NCI-H1436 (cell line): ENCODE data around the gene ZEB2.
A peak's percentile ranks its signal among the peaks of the same experiment; 100 is the strongest.

ENCODE experiments used
- DNase-seq: peaks from one replicate; lab custom pipeline; 2025; lab: John Stamatoyannopoulos, UW

Gene ZEB2

DNA sequence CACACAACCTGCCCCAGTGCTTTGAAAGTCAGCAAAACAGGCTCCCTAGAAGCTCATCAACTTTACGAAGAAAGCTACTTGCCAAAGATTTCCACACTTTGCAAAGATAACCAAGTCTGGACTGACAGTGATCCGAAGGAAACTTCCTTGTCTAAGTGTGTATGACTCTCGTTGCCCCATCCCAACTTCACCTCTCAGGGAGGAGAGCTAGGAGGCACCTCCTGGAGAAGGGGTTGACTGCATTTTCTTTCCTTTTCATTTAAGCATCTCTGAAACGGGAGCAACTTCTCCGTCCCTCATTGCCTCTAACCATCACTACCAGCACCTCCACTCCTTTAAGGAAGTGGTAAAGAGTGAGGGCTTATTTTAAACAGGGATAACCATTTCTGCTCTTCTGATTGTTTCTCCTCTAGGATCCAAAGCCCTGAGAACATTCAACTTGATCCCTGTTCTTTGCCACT lies 7.0 kb downstream of the ZEB2 start:
- no peak for DNase-seq

DNA sequence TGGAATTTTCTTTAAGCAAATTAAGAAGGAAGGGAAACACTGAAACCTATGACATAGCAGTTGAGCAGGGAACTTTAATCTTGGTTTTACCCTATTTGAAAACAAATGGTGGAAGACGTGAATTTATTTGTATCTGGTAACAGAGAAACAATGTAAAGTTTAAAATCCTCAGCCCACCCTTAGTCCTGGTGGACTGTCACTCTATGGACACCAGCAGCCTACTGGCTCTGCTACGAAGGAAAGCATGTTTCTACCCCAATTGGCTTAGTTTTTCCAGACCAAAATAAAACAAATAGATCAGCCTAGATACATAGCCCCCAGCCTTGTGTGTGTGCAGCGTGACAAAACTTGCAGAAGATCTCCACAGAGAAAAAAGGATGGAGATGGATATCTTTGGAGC lies 7.4 kb downstream of the ZEB2 start:
- no peak for DNase-seq

GRCh38 chr2:144511937-144512336 lies 8.0 kb downstream of the ZEB2 start:
- DNase-seq, result no peak

GRCh38 chr2:144511226-144511810 lies 8.6 kb downstream of the ZEB2 start:
- no peak for DNase-seq

DNA sequence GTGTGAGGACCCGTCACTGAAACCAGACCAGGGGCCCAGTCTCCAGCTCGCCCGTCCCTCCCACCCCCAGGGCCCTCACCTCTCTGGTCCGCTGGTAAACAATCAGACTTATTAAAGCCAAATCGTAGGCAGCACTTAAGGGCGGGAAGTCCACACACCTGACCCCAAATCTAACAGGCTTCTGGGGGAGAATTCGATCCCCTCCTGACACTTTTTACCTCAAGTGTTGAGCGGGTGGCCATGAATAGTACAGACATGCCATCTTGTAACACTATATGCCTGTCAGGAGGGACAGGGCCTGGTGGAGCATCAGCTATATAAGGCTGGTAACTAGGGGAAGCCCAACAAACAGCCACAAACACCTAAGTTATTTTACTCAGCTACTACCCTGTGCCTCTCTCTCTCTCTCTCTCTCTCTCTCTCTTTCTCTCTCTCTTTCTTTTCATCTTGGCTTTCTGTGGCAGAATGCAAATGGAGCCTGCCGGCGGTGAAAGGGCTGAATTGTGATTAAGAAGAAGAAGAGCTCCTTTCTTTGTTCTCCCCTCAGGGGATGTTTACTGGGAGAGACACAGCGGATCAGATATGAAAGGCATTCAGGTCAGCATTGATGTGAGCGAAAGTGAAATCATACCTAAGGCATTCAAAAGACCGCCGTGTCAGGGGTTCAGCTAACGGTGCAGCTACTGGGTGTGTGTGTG lies 9.5 kb downstream of the ZEB2 start:
- peak; percentile 27 for DNase-seq

- DNase-seq, result no peak
Measured at GRCh38 chr2:144509879-144510221, 10.1 kb downstream of the ZEB2 start.

DNA sequence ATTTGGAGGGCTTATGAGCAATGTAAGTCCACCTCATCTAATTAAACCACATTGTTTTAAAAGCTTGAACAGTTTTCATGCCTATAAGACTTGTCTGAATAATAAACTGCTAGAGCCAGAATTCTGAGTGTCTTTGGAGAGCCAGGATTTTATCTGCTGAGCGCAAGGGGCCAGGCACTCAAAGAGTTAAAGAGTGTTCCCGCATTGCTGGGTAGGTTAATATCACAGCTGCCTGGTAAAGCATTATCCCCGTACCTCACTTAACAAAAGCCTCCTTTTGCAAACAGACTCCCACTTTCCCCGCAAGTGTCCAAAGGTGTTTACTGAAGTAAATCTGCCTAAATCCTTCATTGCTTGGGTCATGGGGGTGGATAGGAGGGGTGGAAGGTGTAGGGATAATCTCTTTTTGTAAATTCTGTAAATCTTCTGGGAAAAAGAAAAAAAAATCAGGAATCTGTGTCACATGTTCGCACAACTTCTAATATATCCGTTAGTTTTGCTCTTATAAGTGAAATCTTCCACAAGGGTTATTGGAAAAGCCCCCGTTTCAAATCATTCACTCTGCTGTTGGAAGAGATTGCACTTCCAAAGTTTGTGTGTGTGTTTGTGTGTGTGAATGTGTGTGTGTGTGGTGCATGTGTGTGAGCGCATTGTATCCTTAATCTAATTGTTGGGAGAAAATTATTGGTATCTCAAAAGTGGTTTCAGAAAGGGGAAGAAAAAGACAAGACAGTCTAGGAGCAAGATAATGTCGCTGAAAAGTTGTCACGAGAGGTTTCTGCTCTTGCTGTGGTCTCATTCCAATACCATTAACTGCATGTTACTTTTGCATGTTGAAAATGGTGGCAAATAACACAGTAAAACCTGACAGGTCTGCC lies 10.7 kb downstream of the ZEB2 start:
- peak; percentile 32 for DNase-seq

DNA sequence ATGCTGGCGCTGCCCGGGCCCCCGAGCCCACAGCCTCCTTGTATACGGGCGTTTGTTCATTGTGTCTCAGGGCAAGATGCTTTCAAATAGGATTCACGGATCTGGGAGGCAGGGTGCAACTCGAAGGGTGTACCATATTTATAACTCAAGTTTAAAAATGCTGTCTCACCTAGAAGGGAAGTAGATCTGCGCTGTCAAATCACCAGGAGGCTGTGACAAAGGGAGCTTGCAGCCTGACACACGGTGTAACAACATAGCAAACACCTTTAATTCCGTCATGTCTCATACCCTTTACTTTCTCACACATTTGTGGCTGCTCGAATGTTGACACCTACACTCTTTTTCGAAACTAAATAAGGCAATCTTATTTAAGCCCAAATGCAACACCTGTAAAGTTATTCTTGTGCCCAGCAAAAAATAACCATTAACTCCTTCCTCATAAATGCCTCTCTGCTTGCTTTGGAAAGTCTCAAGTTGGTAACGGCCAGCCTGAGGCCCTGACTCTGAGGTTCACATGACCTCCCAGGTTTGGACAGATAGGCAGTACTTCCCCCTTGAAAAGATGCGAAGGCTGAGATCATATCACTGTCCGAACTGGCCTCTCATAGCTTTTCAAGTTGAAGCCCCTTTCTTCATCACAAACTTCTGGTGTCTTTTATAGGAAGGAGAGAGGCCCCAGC lies 11.6 kb downstream of the ZEB2 start:
- no peak for DNase-seq

DNA sequence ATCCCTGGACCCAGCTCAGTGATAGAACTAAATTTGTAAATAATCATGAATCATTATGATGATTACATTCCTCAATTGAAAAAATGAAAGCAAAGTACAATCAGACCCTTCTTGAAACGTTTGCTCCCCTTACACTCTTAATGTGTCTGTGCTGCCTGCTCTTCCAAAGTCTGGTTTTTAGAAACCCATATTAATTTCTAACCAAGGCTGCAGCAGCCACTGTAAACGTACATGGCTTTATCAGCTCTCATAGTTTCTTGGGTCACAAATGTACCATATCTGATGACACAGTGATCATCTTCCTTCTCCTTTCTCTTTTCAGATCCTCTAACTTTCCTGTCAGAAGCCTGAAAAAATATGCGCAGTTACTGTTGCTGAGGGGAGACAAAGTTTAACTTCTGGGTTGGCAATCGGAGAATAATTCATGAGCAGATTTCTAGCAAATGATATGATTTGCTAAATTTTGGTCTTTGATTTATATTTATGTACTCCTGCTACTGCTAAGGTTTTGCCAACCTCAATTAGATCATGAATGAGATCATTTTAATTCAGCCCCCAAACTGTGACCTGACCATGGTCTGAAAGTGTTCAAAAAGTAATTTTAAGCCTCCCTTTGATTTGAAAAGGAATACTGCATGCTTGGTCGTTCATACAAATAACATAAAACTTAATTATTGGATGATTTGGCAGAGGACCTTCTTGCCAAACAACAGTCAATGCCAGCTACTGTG lies 12.3 kb downstream of the ZEB2 start:
- DNase-seq, result no peak

- peak; percentile 30 for DNase-seq
Measured at GRCh38 chr2:144505245-144505831, 14.6 kb downstream of the ZEB2 start.

GRCh38 chr2:144504218-144504641 lies 15.7 kb downstream of the ZEB2 start:
- no peak for DNase-seq

DNA sequence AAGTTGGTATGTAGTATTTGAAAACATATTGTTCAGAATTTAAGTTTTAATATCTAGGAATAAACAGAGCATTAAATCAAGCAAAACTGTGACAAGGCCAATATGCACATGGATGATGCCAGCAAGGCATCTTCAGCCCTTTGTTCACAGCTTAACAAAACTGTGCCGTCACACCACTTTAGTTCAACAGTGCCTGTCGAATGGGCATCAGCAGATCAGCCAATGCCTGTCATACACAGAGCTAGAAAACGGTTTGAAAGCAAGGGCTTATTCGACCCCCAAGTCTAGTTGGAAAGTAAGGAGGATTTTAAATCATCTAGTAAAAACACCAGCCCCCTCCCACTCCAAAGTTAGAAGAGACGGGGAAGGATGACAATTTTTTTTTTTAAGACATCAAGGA lies 16.7 kb downstream of the ZEB2 start:
- no peak for DNase-seq

GRCh38 chr2:144502369-144502768 lies 17.6 kb downstream of the ZEB2 start:
- no peak for DNase-seq

DNA sequence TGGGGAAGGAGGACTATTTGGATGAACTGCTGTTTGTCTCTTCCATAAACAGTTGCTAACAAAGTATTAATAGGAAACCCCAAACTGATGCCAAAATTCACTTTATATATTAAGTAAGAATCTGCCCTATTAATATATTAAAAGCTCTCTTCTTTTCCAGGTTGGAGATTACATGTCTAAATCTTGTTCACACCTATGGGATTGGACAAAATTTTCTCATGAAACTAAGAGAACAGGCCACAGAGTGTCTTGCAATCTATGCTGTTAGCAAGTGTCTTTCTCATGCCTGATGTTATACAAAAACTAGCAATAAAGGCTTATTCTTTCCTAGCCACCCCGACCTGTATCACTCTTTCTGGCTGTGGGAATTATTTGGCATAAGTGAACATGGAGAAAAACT lies 18.3 kb downstream of the ZEB2 start:
- DNase-seq, result no peak

GRCh38 chr2:144501118-144501517 lies 18.8 kb downstream of the ZEB2 start:
- DNase-seq, result no peak

- no peak for DNase-seq
Measured at GRCh38 chr2:144500563-144500962, 19.4 kb downstream of the ZEB2 start.

- no peak for DNase-seq
Measured at GRCh38 chr2:144498277-144498676, 21.6 kb downstream of the ZEB2 start.

- DNase-seq, result no peak
Measured at GRCh38 chr2:144496977-144497598, 22.8 kb downstream of the ZEB2 start.

DNA sequence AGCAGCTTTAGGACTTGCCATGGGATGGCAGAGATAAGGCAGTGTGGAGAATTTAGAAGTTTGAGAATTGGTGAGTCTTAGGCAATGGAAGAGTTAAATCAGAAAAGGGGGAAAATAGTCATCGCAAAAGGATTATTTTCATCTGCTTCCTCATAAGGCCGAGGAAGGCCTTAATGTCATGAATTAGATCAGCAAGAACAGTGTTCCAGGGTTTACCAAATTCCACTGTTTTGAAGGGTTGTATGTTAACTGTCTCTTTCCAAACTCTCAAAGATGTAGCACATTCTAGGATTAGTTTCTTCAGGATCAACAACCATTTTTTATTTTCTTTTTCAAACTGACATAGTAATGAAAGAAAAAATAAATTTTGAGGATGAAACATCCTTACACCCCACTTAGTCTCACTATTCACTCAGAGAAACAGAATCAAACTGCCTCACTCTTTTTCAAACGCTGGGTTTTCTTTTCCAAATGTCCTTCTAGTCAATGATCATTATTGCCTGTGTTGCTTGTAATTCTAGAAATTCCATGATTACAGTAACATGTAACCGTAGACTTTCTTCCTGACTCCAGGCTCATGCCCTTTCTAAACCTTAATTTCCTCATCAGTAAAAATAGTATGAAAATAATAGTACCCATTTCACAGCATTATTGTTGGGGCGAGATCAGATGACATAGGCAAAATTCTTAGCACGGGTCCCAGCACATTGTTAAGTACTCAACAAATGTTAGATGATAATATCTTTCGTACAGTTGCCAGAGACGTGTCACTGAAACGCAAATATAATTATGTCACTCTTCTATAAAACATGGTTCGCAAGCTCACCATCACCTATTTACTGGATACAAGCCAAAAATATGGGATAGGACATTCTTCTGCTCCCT lies 23.6 kb downstream of the ZEB2 start:
- DNase-seq, result no peak
